ENCODE data around the gene GATAD2A.

GRCh38 chr19:19475015-19475765 is 69.7 kb downstream of the GATAD2A start:
- no peak for TF ChIP-seq CTCF (IDR thresholded peaks at IDR 0.05; ENCODE audit: low read depth, low read length)
- no peak for TF ChIP-seq POLR2A (IDR thresholded peaks at IDR 0.05; ENCODE audit: extremely low read depth, insufficient read length)
- no peak for TF ChIP-seq MAX (IDR thresholded peaks at IDR 0.05; ENCODE audit: low read depth, low read length)
